ENCODE results near the gene YES1.

Gene YES1

DNA sequence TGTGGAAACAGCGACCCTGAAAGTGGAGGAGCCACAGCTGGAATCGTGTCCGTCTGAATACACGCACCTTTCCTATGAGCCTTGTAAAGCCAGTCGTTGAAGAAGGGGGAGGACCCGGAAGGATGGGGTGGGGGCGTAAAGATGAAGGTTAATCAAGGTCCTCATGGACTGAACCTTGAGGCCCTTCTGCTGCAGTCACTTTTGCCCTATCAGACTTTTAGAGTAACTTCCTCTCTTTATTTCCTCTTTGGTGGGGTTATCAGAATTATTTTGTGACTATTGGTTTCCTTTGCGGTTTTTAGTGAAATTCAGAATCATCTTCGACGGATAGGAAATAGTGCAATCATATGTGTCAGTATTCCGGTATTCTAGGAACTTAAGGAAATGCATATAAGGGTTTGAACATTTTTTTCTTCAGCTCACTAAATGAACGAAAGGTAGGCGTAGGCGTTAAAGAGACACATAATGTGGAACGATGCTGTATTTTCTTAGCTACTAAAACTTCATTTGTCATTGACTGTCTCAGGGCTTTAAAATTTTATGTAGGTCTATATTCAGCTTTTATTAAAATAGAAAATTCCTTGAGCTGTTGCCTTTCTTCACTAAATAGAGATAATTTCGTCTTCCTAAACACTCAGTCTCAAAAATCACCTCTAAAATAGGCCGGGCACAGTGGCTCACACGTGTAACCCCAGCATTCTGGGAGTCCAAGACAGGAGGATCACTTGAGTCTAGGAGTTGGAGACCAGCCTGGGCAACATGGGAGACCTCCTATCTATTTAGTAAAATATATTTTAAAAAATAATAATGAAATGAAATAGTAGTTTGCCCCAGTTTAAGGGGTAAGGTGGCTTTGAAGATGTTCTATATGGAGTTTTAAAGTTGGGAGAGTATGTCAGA lies 1.4 kb upstream of the YES1 start:
- TF ChIP-seq GATA3 (IDR thresholded peaks at IDR 0.05; ENCODE audit: low read depth, low read length) (no peak), GATA2 (IDR thresholded peaks at IDR 0.05; ENCODE audit: low read depth, low read length) (no peak)

DNA sequence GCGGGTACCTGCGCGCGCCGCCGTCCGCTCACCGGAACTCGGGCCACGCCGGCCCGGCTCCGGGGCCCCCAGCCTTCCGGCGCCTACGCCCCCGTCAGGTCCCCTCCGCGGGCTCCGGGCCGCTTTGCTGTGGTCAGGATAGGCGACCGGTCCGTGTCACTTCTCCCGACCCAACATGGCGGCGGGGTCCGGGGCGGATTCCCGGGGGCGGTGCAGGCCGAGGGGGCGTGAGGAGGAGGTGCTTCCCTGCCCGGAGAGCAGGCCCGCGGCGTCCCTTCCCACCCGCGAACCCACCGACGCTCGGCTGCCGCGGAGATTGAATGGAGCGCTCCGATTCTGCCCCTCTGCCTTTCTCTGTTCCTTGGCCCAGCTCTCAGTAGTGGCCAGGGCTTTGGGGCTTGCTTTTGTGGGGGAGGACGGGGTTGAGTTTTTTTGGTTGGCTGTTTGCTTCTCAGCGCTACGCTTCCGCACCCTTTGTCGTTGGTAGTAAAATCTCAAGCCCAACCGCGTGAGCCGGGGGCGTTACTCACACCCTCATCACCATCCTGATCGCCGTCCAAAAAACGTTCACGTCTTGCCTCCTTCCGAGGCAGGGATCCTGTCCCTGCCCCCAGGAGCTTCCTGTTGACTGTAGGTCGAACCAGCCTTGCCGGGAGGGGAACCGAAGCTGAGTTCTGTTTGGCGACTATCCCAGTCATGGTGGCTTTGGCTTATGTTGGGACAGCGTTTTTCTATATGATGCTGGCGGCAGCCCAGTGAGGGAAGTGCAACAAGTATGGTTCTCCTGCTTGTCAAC lies 532 bp upstream of the YES1 start:
- TF ChIP-seq GATA3 (IDR thresholded peaks at IDR 0.05; ENCODE audit: low read depth, low read length) (no peak), GATA2 (IDR thresholded peaks at IDR 0.05; ENCODE audit: low read depth, low read length) (no peak)

DNA sequence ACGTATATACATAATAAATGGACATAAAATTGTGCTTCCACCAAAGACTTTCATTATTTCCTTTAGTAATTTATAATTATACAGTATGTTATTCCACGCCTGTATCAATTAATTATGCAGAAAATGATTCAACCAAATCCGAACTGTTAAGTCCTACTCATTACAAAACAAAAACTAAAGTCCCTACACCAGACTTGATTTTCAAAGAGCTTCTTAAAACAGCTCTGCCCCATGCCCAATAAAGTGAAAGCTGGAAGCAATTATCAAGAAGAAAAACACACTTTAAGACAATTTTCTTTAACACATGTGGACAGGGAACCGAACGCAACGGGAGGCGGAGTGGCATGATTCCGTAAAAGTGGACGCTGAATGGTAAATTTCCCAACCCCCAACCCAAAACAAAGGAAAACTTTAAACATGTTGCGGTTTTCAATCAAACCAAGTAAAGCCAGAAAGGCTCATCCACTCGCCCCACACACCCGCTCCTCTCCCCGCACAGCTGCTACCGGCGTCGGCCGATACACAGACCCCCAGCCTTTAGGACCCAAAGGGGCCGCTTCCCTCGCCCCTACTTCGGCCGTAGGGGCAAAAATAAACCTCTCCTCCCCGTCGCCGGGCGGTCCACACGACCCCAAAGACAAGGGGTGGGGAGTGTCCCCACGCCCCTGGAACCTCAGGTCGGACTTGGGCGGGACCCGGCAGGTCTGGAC lies 705 bp downstream of the YES1 start:
- TF ChIP-seq GATA2 (IDR thresholded peaks at IDR 0.05; ENCODE audit: low read depth, low read length) (no peak), GATA3 (IDR thresholded peaks at IDR 0.05; ENCODE audit: low read depth, low read length) (no peak)

DNA sequence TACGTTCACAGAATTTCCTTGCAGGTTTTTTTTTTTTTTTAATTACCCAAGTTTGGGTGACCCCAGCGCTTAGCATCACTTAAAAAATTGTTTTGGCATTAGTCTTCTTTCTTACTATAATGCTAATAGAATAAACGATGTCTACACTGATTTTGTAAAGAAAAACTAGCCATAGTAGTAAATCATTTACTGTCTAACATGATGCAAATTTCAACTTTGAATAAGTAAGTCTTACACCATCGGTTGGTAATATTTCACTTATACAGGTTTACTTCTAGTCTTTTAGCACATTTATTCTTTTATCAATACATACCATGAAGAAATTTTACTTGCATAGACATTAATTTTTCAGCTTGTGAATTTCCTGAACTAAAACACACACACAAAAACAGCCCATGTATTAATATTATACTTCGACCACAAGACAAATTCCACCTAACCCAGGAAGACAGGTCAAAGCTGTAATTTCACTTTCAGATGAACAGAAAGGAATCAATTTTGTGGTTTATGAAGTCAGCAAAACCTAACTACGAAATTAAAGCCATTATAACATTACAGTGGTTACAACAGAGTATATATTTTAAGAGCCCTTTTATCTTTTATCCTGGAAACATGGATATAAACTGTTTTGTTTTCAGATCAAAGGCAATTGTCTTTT lies 1.9 kb downstream of the YES1 start:
- TF ChIP-seq GATA2 (IDR thresholded peaks at IDR 0.05; ENCODE audit: low read depth, low read length) (no peak), GATA3 (IDR thresholded peaks at IDR 0.05; ENCODE audit: low read depth, low read length) (no peak)

DNA sequence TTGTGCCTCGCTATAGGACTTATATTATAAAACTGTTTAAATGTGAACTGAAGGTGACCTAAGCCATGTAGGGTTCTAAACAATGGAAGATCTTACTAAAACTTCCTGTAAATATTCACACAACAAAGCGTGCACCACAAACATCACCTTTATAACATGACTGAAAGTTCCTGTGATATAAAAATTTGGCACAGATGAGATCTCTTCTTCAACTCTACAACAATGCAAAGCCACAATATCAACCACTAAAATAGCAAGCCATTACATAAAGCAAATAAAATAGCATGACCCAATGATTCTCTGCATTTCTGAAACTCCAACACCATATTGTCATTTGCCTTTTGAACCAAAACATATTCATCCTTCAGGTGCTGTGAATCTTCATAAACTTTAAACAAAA lies 3.5 kb downstream of the YES1 start:
- no peak for TF ChIP-seq GATA2 (IDR thresholded peaks at IDR 0.05; ENCODE audit: low read depth, low read length)
- TF ChIP-seq GATA3 (IDR thresholded peaks at IDR 0.05; ENCODE audit: low read depth, low read length), result no peak

DNA sequence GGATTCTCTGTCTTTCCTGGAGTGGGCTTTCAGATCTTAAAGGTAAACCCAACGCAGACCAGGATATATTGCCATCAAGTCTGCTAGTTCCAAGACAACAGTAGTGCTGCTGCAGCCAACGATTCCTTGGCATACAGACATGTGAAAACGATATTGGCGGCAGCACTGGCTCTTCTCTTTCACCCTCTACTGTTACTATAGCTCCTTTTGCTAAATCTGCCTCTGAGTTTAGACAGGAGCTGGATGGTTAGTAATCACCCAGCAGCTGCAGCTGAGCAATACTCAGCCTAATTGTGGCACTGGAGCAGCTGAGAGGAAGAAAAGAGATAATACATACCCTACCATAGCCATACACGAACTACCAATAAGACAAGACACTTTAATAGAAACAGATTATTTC lies 4.0 kb downstream of the YES1 start:
- TF ChIP-seq GATA3 (IDR thresholded peaks at IDR 0.05; ENCODE audit: low read depth, low read length) (no peak), GATA2 (IDR thresholded peaks at IDR 0.05; ENCODE audit: low read depth, low read length) (no peak)

DNA sequence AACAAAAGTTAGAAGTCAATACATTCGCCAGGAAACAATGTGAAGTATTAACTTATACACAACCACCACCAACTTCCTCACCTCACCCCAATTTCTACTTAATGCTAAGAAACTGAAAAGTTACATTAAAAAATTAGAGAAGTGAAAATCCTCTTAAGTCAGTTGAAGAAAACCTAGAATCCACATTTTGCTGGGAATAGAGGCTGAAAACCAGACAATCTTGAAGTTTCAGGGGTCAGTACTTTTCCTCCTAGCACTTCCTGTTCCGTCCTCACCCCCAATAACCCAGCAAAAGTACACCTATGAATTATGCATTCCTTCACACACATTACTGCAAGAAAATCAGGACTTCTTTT lies 6.3 kb downstream of the YES1 start:
- no peak for TF ChIP-seq GATA3 (IDR thresholded peaks at IDR 0.05; ENCODE audit: low read depth, low read length)
- TF ChIP-seq GATA2 (IDR thresholded peaks at IDR 0.05; ENCODE audit: low read depth, low read length), result no peak

DNA sequence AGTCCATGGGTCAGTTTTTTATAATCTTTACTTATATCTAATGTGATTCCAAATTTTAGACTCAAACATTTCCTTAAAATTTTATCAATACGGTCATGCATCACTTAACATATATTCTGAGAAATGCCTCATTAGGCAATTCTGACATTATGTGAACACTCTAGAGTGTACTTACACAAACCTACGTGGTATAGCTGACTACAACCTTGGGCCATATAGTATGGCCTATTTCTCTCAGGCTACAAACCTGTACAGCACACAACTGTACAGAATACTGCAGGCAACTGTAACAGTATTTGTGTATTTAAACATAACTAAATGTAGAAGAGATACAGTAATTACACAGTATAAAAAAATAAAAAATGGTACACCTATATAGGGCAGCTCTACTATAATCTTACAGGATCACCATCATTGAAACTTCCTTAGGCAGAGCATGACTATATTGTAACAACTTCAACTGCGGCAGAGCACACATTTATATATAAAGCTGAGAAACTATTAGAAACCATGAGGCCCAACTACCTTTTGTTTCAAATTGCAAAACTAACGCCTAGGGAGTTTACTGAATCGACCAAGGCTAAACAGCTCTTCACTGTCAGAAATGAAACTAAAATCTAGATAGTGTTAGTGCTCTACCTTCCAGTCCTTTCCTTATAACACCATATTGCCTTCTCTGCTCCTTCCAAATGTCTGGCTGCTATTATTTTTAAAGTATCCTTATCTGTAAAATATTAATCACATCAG lies 6.9 kb downstream of the YES1 start:
- TF ChIP-seq GATA2 (IDR thresholded peaks at IDR 0.05; ENCODE audit: low read depth, low read length) (no peak), GATA3 (IDR thresholded peaks at IDR 0.05; ENCODE audit: low read depth, low read length) (no peak)

DNA sequence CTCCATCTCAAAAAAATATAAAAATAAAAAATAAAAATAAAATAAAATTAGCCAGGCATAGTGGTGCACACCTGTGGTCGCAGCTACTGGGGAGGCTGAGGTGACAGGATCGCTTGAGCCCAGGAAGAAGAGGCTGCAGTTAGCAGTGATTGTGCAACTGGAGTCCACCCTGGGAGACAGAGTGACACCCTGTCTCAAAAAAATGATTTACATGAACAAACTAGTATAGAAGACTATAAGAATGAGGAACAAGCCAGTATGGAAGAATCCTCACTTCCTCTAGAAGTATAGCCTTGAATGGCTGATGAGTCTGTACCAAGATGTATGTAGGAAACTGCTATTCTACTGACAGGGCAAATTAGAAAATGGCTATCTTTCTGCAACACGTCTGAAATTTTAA lies 10.9 kb downstream of the YES1 start:
- TF ChIP-seq GATA2 (IDR thresholded peaks at IDR 0.05; ENCODE audit: low read depth, low read length) (no peak), GATA3 (IDR thresholded peaks at IDR 0.05; ENCODE audit: low read depth, low read length) (no peak)

DNA sequence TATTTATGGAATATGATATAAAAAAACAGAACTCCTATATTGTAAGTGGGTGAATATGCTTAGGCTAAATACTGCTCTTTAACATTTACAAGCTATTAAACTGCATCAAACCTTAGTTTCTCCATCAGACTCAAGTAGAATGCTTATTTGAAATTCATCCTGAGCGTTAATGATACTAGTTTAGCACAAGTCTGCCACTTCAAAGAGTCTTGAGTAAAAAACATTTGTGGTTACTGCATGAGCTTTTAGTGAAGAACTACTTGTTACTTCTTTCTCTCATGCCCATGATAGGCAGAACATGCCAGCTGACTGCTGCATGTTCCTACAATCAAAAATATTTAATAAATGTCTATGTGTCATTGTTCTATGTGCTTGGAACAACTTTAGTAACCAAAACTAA lies 12.1 kb downstream of the YES1 start:
- TF ChIP-seq GATA2 (IDR thresholded peaks at IDR 0.05; ENCODE audit: low read depth, low read length) (no peak), GATA3 (IDR thresholded peaks at IDR 0.05; ENCODE audit: low read depth, low read length) (no peak)

DNA sequence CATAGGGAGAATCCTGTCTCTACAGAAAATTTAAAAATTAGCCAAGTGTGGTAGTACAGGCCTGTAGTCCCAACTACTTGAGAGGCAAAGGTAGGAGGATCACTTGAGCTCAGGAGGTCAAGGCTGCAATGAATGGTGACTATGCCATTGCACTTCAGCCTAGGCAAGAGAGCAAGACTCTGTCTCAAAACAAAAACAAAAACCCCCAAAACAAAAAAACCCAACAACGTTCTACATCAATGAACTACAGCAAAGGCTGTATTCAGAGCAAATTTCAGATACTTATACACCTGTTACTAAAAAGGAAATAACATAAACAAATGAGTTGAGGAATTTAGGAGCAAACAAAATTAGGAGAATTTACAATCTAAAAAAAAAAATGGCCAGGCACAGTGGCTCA lies 22.6 kb downstream of the YES1 start:
- TF ChIP-seq GATA2 (IDR thresholded peaks at IDR 0.05; ENCODE audit: low read depth, low read length) (no peak), GATA3 (IDR thresholded peaks at IDR 0.05; ENCODE audit: low read depth, low read length) (no peak)

DNA sequence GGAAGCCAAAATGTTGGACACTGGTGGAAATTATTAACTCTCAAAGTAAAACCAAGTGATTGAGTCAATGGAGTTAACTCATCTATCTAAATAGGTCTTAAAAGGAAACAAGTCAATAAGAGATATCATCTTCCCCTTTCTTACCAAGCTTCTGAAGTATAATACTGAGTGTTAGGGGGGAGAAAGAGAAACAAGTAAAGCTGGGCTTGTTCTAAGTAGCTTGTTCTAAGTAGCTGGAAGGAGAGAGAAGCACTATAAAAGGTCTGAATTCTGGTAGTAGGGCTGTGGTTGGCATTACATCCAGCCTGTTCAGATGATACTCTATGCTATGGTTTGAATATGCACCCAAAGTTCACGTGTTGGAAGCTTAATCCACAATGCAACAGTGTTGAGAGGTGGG lies 26.8 kb downstream of the YES1 start:
- no peak for TF ChIP-seq GATA2 (IDR thresholded peaks at IDR 0.05; ENCODE audit: low read depth, low read length)
- TF ChIP-seq GATA3 (IDR thresholded peaks at IDR 0.05; ENCODE audit: low read depth, low read length), result no peak

DNA sequence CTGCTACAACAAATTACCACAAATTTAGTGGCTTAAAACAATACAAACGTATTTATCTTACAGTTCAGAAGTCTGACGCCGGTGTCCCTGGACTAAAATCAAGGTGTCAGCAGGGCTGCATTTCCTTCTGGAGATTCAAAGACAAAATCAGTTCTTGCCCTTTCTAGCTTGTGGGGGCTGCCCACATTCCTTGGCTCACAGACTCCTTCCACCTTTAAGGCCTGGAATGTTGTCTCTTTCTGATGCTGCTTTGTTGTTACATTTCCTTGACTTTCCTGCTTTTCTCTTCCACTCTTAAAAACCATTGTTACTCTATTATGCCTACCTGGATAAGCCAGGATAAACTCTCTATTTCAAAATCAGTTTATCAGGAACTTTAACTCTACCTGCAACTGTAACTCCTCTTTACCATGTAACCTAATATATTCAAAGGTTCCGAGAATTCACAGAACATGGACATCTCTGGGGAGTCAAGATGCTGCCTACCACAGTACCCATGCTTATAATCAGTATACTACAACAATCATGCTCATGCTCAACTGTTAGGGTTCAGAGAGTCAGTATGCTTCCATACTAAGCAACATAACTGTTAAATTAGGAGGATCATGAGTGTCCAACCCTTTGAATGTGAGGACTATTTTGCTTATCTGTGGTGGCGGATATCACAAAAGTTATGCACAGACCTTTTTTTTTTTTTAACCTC lies 27.4 kb downstream of the YES1 start:
- no peak for TF ChIP-seq GATA2 (IDR thresholded peaks at IDR 0.05; ENCODE audit: low read depth, low read length)

Measured in SH-SY5Y (cell line).